Measurements from ENCODE around the gene SPACDR.

Gene SPACDR

GRCh38 chr7:100483090-100483721 lies 19.1 kb upstream of the SPACDR start:
- TF ChIP-seq, protein P1, sequence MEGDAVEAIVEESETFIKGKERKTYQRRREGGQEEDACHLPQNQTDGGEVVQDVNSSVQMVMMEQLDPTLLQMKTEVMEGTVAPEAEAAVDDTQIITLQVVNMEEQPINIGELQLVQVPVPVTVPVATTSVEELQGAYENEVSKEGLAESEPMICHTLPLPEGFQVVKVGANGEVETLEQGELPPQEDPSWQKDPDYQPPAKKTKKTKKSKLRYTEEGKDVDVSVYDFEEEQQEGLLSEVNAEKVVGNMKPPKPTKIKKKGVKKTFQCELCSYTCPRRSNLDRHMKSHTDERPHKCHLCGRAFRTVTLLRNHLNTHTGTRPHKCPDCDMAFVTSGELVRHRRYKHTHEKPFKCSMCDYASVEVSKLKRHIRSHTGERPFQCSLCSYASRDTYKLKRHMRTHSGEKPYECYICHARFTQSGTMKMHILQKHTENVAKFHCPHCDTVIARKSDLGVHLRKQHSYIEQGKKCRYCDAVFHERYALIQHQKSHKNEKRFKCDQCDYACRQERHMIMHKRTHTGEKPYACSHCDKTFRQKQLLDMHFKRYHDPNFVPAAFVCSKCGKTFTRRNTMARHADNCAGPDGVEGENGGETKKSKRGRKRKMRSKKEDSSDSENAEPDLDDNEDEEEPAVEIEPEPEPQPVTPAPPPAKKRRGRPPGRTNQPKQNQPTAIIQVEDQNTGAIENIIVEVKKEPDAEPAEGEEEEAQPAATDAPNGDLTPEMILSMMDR (IDR thresholded peaks at IDR 0.05; ENCODE audit: insufficient read depth, low read length, missing control alignments), result peak; percentile 83
- ChIA-PET CTCF (interaction anchor here (0.6 to 12.2 kb wide), 28 partner anchors 7 to 223 kb away, joined by 3 to 257 read pairs (median 6); partner anchors contain the start of genes AGFG2, FBXO24, LRCH4 and PCOLCE), POLR2A (interaction anchor here (0.6 kb wide), 1 partner anchor 26 kb away, joined by 3 read pairs; no protein-coding TSS in a partner anchor)
- DNase-seq (ENCODE audit: low read depth, low spot score), result no peak
- H3K4me3 ChIP-seq (ENCODE audit: low read depth, low read length), result peak overlapping the region; percentile 58

- TF ChIP-seq, protein P1 (IDR thresholded peaks at IDR 0.05; ENCODE audit: insufficient read depth, low read length, missing control alignments), result no peak
Measured at GRCh38 chr7:100482728-100483089, 18.6 kb upstream of the SPACDR start.

GRCh38 chr7:100481466-100481865 lies 17.4 kb upstream of the SPACDR start:
- ChIA-PET POLR2A (no interaction called here), CTCF (interaction anchor here (0.5 to 12.2 kb wide), 11 partner anchors 8 to 211 kb away, joined by 3 to 257 read pairs (median 27); partner anchors contain the start of genes FBXO24, LRCH4 and SPACDR)
- TF ChIP-seq, protein P1 (IDR thresholded peaks at IDR 0.05; ENCODE audit: insufficient read depth, low read length, missing control alignments), result no peak
- DNase-seq (ENCODE audit: low read depth, low spot score), result no peak
- no peak overlapping the region for H3K4me3 ChIP-seq (ENCODE audit: low read depth, low read length)

More at GRCh38 chr7:100482728-100483089, 18.6 kb upstream of the SPACDR start:
- peak overlapping the region; percentile 58 for H3K4me3 ChIP-seq (ENCODE audit: low read depth, low read length)
- no peak for DNase-seq (ENCODE audit: low read depth, low spot score)
- ChIA-PET POLR2A (no interaction called here), CTCF (interaction anchor here (0.6 to 12.2 kb wide), 28 partner anchors 8 to 223 kb away, joined by 3 to 257 read pairs (median 6); partner anchors contain the start of genes AGFG2, FBXO24, LRCH4 and PCOLCE)

DNA sequence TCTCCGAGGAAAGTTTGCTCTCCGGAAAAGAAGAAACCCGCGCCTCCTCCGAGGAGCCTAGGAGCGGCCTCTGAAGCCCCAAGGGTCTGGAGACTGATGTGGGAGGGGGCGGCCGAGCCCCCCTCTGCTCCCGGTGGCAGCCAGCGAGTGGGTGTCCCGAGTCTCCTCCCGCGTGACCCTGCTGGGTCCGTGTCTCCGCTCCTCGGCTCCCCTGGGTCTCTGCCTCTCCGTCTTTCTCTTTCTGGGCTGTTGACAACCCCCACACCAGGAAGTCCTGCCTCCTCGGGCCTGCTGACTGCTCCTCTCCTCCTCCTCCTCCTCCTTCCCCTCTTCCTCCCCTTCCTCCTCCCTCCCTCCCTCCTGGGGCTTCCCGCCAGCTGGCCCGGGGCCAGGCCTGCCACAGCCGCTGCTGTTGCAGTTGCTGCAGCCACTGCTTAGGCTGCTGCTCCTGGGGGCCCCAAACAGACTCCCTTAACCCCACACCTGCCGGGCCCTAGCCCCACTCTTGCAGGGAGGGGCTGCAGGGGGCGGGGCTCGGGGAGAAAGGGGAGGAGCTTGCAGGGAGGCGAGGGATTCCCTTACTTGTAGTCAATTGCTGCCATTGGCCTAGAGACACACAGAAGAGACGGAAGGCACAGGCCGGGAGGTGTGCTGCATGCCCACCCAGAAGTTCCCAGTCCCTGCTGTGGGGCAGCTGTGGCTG lies 15.0 kb upstream of the SPACDR start, which contains the start of gene TSC22D4:
Gene TSC22D4 (minus strand): TSS at position 257 of the 703 bp plus-strand sequence. CDS start 1,176 bp downstream, outside the sequence.
- peak; percentile 73 for DNase-seq (ENCODE audit: low read depth, low spot score)
- TF ChIP-seq, protein P1 (IDR thresholded peaks at IDR 0.05; ENCODE audit: insufficient read depth, low read length, missing control alignments), result no peak
- CTCF ChIA-PET, result interaction anchor here (1.1 to 12.2 kb wide), 6 partner anchors 11 to 213 kb away, joined by 4 to 257 read pairs (median 24); partner anchors contain the start of gene SPACDR
- POLR2A ChIA-PET, result interaction anchor here (1.0 to 1.1 kb wide), 3 partner anchors 8 to 18 kb away, joined by 3 read pairs; no protein-coding TSS in a partner anchor
- peak within 1 kb of the TSS; percentile 90 for H3K4me3 ChIP-seq (ENCODE audit: low read depth, low read length)

- H3K4me3 ChIP-seq (ENCODE audit: low read depth, low read length), result peak overlapping the region; percentile 90
- DNase-seq (ENCODE audit: low read depth, low spot score), result no peak
- ChIA-PET CTCF (interaction anchor here (0.6 to 12.2 kb wide), 9 partner anchors 12 to 215 kb away, joined by 3 to 257 read pairs (median 3); partner anchors contain the start of genes FBXO24 and SPACDR), POLR2A (no interaction called here)
- TF ChIP-seq, protein P1 (IDR thresholded peaks at IDR 0.05; ENCODE audit: insufficient read depth, low read length, missing control alignments), result no peak
Measured at GRCh38 chr7:100477871-100478267, 13.8 kb upstream of the SPACDR start.

Data from AG04449 (cell line).